ENCODE results near the gene PTPN4.
"Not testable (repeated sequence)": the region's sequence is repeated elsewhere in the genome, so short reads cannot be mapped to it uniquely, and the experiment has no call there.

PTPN4 gene

DNA sequence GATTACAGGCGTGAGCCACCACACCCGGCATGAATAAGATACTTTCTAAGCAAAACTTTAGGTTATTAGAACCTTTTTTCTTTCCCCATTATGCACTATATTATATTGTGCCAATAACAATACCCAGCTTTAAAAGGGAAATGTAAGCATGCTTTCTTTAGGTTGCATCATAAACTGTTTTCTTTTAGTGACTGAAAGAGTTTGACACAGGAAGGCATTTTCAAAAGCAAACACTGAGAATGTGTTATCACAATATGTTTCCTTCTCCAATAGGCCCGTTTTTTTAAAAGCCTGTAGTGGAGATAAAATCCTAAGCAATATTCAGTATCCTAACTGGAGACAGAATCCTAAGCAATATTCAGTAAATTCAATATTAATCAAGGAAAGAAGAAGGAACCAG lies 236.4 kb downstream of the PTPN4 start:
- DNase-seq (ENCODE audit: low spot score) = no peak
- H3K27ac ChIP-seq = no peak overlapping the region
- no peak overlapping the region for H3K4me3 ChIP-seq
- TF ChIP-seq, protein P1, sequence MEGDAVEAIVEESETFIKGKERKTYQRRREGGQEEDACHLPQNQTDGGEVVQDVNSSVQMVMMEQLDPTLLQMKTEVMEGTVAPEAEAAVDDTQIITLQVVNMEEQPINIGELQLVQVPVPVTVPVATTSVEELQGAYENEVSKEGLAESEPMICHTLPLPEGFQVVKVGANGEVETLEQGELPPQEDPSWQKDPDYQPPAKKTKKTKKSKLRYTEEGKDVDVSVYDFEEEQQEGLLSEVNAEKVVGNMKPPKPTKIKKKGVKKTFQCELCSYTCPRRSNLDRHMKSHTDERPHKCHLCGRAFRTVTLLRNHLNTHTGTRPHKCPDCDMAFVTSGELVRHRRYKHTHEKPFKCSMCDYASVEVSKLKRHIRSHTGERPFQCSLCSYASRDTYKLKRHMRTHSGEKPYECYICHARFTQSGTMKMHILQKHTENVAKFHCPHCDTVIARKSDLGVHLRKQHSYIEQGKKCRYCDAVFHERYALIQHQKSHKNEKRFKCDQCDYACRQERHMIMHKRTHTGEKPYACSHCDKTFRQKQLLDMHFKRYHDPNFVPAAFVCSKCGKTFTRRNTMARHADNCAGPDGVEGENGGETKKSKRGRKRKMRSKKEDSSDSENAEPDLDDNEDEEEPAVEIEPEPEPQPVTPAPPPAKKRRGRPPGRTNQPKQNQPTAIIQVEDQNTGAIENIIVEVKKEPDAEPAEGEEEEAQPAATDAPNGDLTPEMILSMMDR (IDR thresholded peaks at IDR 0.05) = no peak

DNA sequence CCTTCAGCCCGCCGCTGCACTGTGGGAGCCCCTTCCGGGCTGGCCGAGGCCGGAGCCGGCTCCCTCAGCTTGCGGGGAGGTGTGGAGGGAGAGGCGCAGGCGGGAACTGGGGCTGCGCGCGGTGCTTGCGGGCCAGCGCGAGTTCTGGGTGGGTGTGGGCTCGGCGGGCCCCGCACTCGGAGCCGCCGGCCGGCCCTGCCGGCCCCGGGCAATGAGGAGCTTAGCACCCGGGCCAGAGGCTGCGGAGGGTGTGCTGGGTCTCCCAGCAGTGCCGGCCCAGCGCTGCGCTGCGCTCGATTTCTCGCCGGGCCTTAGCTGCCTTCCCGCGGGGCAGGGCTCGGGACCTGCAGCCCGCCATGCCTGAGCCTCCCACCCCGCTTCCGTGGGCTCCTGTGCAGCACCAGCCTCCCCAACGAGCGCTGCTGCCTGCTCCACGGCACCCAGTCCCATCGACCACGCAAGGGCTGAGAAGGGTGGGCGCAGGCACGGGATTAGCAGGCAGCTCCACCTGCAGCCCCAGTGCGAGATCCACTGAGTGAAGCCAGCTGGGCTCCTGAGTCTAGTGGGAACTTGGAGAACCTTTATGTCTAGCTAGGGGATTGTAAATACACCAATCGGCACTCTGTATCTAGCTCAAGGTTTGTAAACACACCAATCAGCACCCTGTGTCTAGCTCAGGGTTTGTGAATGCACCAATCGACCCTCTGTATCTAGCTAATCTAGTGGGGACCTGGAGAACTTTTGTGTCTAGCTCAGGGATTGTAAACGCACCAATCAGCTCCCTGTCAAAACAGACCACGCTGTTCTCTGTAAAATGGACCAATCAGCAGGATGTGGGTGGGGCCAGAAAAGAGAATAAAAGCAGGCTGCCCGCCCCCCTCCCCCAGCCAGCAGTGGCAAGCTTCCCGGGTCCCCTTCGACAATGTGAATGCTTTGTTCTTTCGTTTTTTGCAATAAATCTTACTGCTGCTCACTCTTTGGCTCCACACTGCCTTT lies 237.5 kb downstream of the PTPN4 start:
- not testable (repeated sequence) for DNase-seq (ENCODE audit: low spot score); H3K4me3 ChIP-seq; H3K27ac ChIP-seq

DNA sequence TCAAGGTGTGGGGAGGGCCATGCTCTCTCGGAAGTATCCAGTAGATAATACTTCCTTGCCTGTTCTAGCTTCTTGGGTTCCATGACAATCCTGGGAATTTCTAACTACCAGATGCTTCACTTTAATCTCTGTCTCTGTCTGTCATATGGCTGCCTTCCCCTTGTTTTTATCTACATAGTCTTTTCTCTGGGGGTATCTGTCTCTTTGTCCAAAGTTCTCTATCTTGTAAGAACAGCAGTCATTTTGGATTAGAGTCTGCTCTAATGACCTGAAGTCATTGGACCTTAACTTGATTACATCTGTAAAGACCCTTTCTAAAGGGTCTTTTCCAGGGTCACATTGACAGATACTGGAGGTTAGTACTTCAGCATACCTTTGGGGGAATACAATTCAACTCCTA lies 241.7 kb downstream of the PTPN4 start:
- Histone ChIP-seq H3K27ac (no peak overlapping the region), H3K4me3 (no peak overlapping the region)
- no peak for DNase-seq (ENCODE audit: low spot score)
- TF ChIP-seq, protein P1 (IDR thresholded peaks at IDR 0.05) = no peak

DNA sequence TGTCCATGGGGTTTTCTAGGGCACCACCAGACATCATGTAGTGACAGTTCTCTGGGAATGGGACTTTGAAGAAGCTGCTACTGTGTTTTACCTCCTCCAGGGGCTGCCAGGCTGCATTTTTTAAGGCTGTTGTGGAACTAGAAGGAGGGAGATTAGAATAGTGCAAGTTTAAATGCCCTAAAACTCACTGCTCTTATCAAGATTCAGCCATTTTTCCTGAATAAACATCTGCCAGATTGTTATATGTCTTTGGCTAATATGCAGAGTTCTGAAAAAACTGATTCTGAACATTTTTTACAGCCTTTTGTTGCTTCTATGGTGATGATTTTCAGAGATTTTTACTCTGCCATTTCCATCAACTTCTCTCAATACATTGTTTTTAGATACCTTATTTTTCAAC lies 244.5 kb downstream of the PTPN4 start:
- Histone ChIP-seq H3K4me3 (no peak overlapping the region), H3K27ac (no peak overlapping the region)
- no peak for DNase-seq (ENCODE audit: low spot score)
- TF ChIP-seq, protein P1 (IDR thresholded peaks at IDR 0.05) = no peak

DNA sequence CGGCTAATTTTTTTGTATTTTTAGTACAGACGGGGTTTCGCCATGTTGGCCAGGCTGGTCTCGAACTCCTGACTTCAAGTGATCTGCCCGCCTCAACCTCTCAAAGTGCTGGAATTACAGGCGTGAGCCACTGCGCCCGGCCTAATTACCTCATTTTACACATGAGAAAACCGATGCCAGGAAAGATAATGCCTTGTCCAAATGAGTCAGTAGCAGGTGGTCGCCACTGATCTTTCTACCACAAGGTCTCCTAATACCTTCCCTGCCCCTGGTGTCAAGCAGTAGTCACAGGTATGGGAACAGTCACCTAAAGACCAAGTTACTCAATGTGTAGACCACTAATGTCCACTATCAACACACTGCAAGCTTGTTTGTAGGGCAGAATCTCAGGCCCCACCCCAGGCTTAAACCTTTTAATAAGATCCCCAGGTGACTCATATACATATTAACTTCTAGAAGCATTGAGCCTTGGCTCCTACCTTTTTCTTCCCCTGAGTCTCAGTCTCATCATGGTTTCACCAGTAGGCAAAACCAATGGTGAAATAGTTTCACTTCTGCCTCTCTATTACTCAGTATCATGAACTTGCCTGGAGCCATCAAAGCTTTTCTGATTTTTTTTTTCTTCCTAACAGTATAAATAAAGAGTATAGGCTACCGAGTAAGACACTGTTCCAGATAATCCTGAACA lies 246.3 kb downstream of the PTPN4 start:
- DNase-seq (ENCODE audit: low spot score) = no peak
- no peak overlapping the region for H3K27ac ChIP-seq
- H3K4me3 ChIP-seq = no peak overlapping the region
- TF ChIP-seq, protein P1 (IDR thresholded peaks at IDR 0.05) = no peak

DNA sequence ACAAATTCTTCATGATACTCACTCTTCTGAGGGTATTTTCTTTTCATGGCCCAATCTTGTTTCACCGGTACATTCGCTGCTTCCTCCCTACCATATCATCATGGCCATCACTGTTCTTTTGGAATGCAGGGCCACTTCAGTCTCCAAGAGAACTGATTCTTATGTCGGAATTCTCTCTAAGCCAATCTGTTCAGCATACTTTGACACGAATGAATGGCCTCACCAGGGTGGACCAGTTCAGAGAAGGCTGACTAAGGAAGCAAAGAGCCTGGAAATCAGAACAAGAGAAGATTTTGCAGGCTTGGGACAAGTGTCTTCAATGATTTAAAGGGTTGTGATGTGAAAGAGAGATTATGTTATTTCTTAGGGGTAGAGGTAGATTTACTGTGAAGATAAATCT lies 248.1 kb downstream of the PTPN4 start:
- TF ChIP-seq, protein P1 (IDR thresholded peaks at IDR 0.05) = no peak
- no peak for DNase-seq (ENCODE audit: low spot score)
- no peak overlapping the region for H3K27ac ChIP-seq
- H3K4me3 ChIP-seq = no peak overlapping the region

DNA sequence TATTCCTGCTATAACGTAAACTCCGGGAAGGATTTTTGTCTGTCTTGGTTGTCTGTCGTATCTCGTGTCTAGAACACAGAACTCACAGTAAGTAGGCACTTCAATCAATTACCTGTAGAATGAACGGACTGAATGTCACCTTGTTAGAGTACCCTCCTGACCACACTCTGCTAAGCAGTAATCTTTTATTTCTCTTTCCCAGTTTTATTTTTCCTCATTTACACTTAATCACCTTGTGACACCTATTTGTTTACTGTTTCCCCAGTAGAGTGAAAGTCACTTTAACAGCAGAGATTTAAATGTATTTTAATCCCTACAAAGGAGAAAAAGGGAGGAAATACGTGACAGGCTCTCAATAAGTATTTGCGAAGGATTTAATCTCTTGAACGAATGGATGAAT lies 252.6 kb downstream of the PTPN4 start:
- DNase-seq (ENCODE audit: low spot score) = no peak
- peak overlapping the region in 1 of 2 donors; percentile 86 for H3K27ac ChIP-seq
- TF ChIP-seq, protein P1 (IDR thresholded peaks at IDR 0.05) = no peak
- peak overlapping the region; percentile 95 for H3K4me3 ChIP-seq
